ENCODE data around the gene KCNQ1.

DNA sequence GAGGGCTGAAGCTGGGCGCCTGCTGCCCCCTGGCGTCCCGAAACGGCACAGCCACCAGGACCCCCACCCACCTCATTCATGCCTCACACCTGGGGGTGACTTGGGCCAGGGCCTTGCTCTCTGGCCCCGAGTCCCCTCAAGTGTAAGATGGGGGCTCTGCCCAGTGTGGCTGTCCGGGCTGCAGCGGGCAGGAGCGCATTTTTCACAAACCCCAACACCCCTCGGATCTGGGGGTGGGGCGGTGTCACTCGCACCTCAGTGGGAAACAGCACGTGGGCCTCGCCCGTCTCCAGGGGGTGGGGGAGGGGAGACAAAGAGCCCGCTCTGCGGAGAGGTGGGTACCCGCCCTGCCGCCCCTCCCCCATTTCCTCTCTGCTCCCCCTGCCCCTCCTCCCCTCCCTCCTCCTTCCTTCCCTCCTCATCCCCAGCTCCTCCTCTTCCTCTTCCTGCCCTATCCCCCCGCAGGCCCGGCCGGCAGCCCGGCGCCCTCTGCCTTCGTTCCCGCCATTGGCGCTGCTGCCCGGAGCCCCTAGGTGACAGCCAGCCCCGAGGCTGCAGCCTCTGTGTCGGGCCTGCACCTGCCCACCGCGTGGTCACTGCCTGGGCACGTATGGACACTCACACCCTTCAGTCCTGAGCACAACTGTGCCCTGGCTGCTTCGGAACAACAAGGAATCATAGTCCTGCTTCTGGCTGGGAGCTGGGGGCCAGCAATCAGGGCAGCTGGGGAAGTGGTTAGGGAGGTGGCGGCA lies 447.6 kb downstream of the KCNQ1 start:
- no peak for TF ChIP-seq POLR2A (IDR thresholded peaks at IDR 0.05; ENCODE audit: low read length)
- TF ChIP-seq GATA1 (IDR thresholded peaks at IDR 0.05; ENCODE audit: low read depth, low read length) = no peak
